Heart left ventricle (tissue), 16 donors: ENCODE measurements around the gene EVC2. TPM values are rescaled to one million over a fixed set of nuclear protein-coding genes. Genes with fewer than 3 reads are reported as not detected.

Experiments
- ATAC-seq, 4 donors: fragments of 200-7000 bp; cut with Tn5 transposase; one replicate each; pipeline ENCODE4 v1.9.1; 2020 to 2022; ENCODE audit warnings: moderate library complexity in 4 of 4, mild to moderate bottlenecking in 3 of 4, moderate number of reproducible peaks in 1 of 4
- DNase-seq, 5 donors: peaks; one replicate each; pipeline ENCODE4 v3.0.0-alpha.2; 2020
- H3K27ac ChIP-seq, 12 donors: fragments of 200-600 bp; sonication (generic) in 4 of 12; one replicate each; pipeline versions ENCODE4 v1.5.0 to v1.8.0; 2016 to 2022; ENCODE audit warnings: mild to moderate bottlenecking in 2 of 12
- H3K27me3 ChIP-seq, 9 donors: fragments of 200-600 bp; sonication (generic) in 2 of 9; one replicate each; pipeline versions ENCODE4 v1.5.1 to v1.8.0; 2016 to 2022; ENCODE audit warnings: mild to moderate bottlenecking in 3 of 9
- H3K36me3 ChIP-seq, 9 donors: fragments of 200-600 bp; sonication (generic) in 2 of 9; one replicate each; pipeline versions ENCODE4 v1.5.0 to v1.8.0; 2018 to 2022; ENCODE audit warnings: mild to moderate bottlenecking in 2 of 9
- H3K4me1 ChIP-seq, 12 donors: fragments of 200-600 bp; sonication (generic) in 4 of 12; one replicate each; pipeline versions ENCODE4 v1.5.0 to v1.8.0; 2016 to 2022; ENCODE audit warnings: mild to moderate bottlenecking in 3 of 12
- H3K4me3 ChIP-seq, 12 donors: fragments of 200-600 bp; sonication (generic) in 4 of 12; one replicate each; pipeline versions ENCODE4 v1.5.0 to v1.8.0; 2017 to 2022; ENCODE audit warnings: mild to moderate bottlenecking in 9 of 12, moderate library complexity in 4 of 12
- H3K9me3 ChIP-seq, 12 donors: fragments of 200-600 bp; sonication (generic) in 4 of 12; one replicate each; pipeline versions ENCODE4 v1.5.0 to v1.8.0; 2016 to 2022; ENCODE audit warnings: mild to moderate bottlenecking in 1 of 12
- CTCF ChIP-seq, 12 donors: fragments of 200-600 bp; sonication (generic) in 4 of 12; IDR thresholded peaks; one replicate each; pipeline versions ENCODE4 v1.5.0 to v1.8.0; 2018 to 2022; ENCODE audit warnings: antibody characterized with exemption in 12 of 12, mild to moderate bottlenecking in 5 of 12
- POLR2A ChIP-seq, 2 donors: fragments of 450-650 bp; IDR thresholded peaks; one replicate each; pipeline ENCODE4 v1.6.1; 2017; ENCODE audit warnings: antibody characterized with exemption in 2 of 2, mild to moderate bottlenecking in 2 of 2, moderate library complexity in 2 of 2
- WGBS, 4 donors: extraction: QIAGEN DNeasy Blood & Tissue Kit in 2 of 4; methylation state at CpG; one replicate each; pipeline versions ENCODE4 v1.1.5 to v1.1.7; 2013 to 2018; 5-methylcytosine and 5-hydroxymethylcytosine counted together
- intact Hi-C, 10 donors: fragments of 100-400 bp; cut with DNase I; formaldehyde crosslinking; loops; one replicate each; pipeline versions ENCODE4 v1.11.1 to v1.14.2; 2022
- polyA plus RNA-seq, 2 donors: library from polyadenylated mRNA; stranded (reverse); fragments of 200-250 nt; gene quantifications; one replicate each; pipeline ENCODE4 v1.2.3, GENCODE V29; 2013
- total RNA-seq, 9 donors: library from RNA; depleted of rRNA in 2 of 9; stranded (reverse); fragments of >200 nt in 2 of 9; fragmentation: NEBNext Ultra II Directional in 3 of 9; extraction: Animal tissue kit (Norgen Biotek cat#: 25700) in 3 of 9; gene quantifications; one replicate each; pipeline versions ENCODE4 v1.1.0 to v1.2.4, GENCODE V29; 2016 to 2023
- donor health status: ischemic (EF 13 %, LVEDD 7.1; RV severe dilation, severe dysfunction).
- donor health status: healthy with polysubstance abuse.
- donor health status: DM: no; HTN: yes; CAD: no.
- donor health status: DM: no; HTN: no; CAD: no.
- donor health status: ischemic (EF 25% LVEDD 6.9; RV normal size, moderate dysfunction).
- donor health status: ischemic (EF 25% LVEDD 5.7; RV mildly dilated, moderate dysfunction).
- donor health status: healthy.
- donor health status: DM: yes; HTN: yes; CAD: no.
- donor health status: ischemic (EF 35%, LVEDD 5.7; RV mildly dilated, moderate dysfunction).
- donor health status: nonischemic (EF 11% LVEDD 7.7; RV severe dilation, severe dysfunction).
- donor health status: DM: yes; HTN: yes; CAD: no.
- donor health status: PGD.
- donor health status: ischemic (EF 29% LVEDD 5.4; RV normal size, mild dysfunction).
- donor health status: nonischemic (EF 23%, LVEDD 6.1; RV moderate dilation, normal function).

Gene EVC2
- total and polyA plus RNA-seq, 11 donors, result 0.46 to 3.1 (median 0.95) TPM

- TF ChIP-seq POLR2A (IDR thresholded peaks at IDR 0.05), result no peak
- ATAC-seq, result no peak
- Histone ChIP-seq H3K9me3 (peaks cover 0 to 14% (median 4%) of the 10 kb centered on the region in 12 donors), H3K27me3 (no peaks in the 10 kb centered on the region), H3K4me1 (no peaks in the 10 kb centered on the region), H3K4me3 (no peak overlapping the region), H3K36me3 (peaks cover 0 to 53% (median 0%) of the 10 kb centered on the region in 9 donors), H3K27ac (no peak overlapping the region)
- no peak for DNase-seq
- intact Hi-C loops, result no loop called here
- WGBS, 4 donors, result 74 to 91% (median 80%) methylated on average over 1 of the region's 1 CpG
These were observed 48.2 kb downstream of the EVC2 start for GRCh38 chr4:5660185-5660584.

GRCh38 chr4:5658974-5659373 lies 49.4 kb downstream of the EVC2 start:
- Histone ChIP-seq H3K9me3 (peaks cover 0 to 14% (median 4%) of the 10 kb centered on the region in 12 donors), H3K27ac (no peak overlapping the region), H3K4me3 (no peak overlapping the region), H3K4me1 (no peaks in the 10 kb centered on the region), H3K36me3 (peaks cover 0 to 52% (median 0%) of the 10 kb centered on the region in 9 donors), H3K27me3 (no peaks in the 10 kb centered on the region)
- no peak for ATAC-seq
- intact Hi-C loops, result no loop called here
- DNase-seq, result no peak
- no peak for TF ChIP-seq CTCF (IDR thresholded peaks at IDR 0.05)
- no peak for TF ChIP-seq POLR2A (IDR thresholded peaks at IDR 0.05)
- 79 to 82% (median 81%) methylated on average over 6 of the region's 6 CpGs for whole genome bisulfite sequencing, 4 donors

- Histone ChIP-seq H3K27ac (no peak overlapping the region), H3K36me3 (peaks cover 0 to 49% (median 0%) of the 10 kb centered on the region in 9 donors), H3K4me3 (no peak overlapping the region), H3K9me3 (peaks cover 0 to 8% (median under 1%) of the 10 kb centered on the region in 12 donors), H3K4me1 (no peaks in the 10 kb centered on the region), H3K27me3 (no peaks in the 10 kb centered on the region)
- no peak for DNase-seq
- no peak for ATAC-seq
- TF ChIP-seq CTCF (IDR thresholded peaks at IDR 0.05), result no peak
- no peak for TF ChIP-seq POLR2A (IDR thresholded peaks at IDR 0.05)
- WGBS, 4 donors, result 66 to 71% (median 69%) methylated on average over 4 of the region's 4 CpGs
- intact Hi-C loops, result no loop called here
These were observed 51.9 kb downstream of the EVC2 start for GRCh38 chr4:5656415-5656814.

GRCh38 chr4:5654791-5655190 lies 53.6 kb downstream of the EVC2 start:
- ATAC-seq, result no peak
- H3K9me3 ChIP-seq, result no peaks in the 10 kb centered on the region
- no peak for TF ChIP-seq CTCF (IDR thresholded peaks at IDR 0.05)
- no peak for TF ChIP-seq POLR2A (IDR thresholded peaks at IDR 0.05)
- intact Hi-C loops, result no loop called here
- H3K27ac ChIP-seq, result no peak overlapping the region
- H3K27me3 ChIP-seq, result no peaks in the 10 kb centered on the region
- WGBS, 4 donors, result 84 to 92% (median 87%) methylated on average over 9 to 11 of the region's 11 CpGs
- DNase-seq, result no peak
- peaks cover 0 to 38% (median 0%) of the 10 kb centered on the region in 9 donors for H3K36me3 ChIP-seq
- no peak overlapping the region for H3K4me3 ChIP-seq
- no peaks in the 10 kb centered on the region for H3K4me1 ChIP-seq

- DNase-seq (no peak), ATAC-seq (no peak)
- WGBS, 4 donors, result 87 to 97% (median 94%) methylated on average over 6 of the region's 6 CpGs
- H3K27ac ChIP-seq, result no peak overlapping the region
- H3K4me3 ChIP-seq, result no peak overlapping the region
- H3K27me3 ChIP-seq, result no peaks in the 10 kb centered on the region
- intact Hi-C loops, result no loop called here
- no peak for TF ChIP-seq CTCF (IDR thresholded peaks at IDR 0.05)
- TF ChIP-seq POLR2A (IDR thresholded peaks at IDR 0.05), result no peak
- H3K9me3 ChIP-seq, result no peaks in the 10 kb centered on the region
- peaks cover 0 to 29% (median 0%) of the 10 kb centered on the region in 9 donors for H3K36me3 ChIP-seq
- no peaks in the 10 kb centered on the region for H3K4me1 ChIP-seq
These were observed 57.3 kb downstream of the EVC2 start for GRCh38 chr4:5651089-5651488.
